GM12874 (cell line): ENCODE data around the gene NSDHL.

ENCODE experiments used
- CTCF ChIP-seq: IDR thresholded peaks from 2 replicates; pipeline ENCODE4 v1.5.1; 2011; ENCODE audit warnings: low read depth, mild to moderate bottlenecking, control low read depth, low read length, moderate library complexity; ENCODE audit not compliant: insufficient read depth

Gene NSDHL

DNA sequence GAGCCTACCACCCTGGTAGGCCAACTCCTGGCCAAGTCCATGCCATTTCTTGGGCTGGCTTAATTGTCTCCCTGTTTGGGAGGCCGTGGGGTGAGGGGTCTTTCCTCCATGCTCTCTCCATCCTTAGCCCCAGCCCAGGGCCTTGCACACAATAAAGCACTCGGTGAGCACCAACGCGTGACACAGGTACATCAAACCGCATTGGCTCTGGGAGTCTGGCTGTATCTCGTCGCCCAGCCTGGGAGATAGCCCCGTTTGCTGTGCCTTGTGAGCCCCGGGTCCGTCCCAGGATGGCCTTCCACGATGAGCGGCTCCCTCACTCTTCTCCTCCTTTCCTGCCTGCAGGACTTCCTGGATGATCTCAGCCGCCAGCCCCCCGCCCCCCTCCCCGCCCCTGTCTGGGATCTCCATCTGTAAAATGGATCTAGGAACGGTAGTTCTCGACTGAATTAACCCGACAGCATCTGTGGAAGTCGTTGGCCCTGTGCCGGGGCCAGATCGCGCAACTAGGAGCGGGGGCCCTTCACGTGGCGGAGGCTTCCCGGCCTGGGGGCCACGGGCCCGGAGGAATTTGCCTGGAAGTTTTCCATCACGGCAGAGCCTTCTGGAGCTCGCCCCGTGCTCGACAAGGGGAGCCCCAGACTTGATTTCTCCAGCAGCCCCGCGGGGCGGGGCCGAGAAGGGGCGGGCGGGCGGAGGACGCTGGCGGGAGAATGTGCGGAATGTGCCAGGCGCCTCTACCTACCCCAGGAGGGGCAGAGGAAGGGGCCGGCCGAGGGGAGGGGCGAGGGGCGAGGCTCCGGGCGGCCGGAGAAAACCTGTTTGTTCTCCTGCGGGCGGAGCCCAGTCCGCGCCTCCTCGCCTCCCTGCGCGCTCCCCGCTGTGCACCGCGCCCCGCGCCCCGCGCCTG, 66.6 kb downstream of the NSDHL start, which contains the start of gene ZNF185:
Gene ZNF185, plus strand, starts transcription at position 846 of the 910 bp plus-strand sequence. CDS start 16,423 bp downstream, outside the sequence.
- TF ChIP-seq CTCF: no peak

DNA sequence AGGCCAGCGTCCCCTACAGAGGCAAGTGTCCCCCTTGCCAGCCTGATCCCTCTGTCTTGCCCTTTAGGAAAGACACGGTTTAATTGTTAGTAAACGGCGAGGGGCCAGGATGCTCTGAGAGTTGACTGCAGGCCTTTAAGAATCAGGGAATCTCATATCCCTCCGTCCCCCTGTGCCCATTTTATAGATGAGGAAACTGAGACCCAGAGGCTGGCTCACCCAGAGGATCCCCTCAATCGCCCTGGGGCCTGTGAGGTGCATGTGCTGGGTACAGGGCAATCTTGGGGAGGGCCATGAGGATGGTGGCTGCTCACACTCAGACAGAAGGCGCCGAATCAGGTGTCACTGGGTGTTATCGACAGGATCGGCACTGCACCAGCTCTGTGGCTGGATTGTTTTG, 67.6 kb downstream of the NSDHL start:
- no peak for TF ChIP-seq CTCF

DNA sequence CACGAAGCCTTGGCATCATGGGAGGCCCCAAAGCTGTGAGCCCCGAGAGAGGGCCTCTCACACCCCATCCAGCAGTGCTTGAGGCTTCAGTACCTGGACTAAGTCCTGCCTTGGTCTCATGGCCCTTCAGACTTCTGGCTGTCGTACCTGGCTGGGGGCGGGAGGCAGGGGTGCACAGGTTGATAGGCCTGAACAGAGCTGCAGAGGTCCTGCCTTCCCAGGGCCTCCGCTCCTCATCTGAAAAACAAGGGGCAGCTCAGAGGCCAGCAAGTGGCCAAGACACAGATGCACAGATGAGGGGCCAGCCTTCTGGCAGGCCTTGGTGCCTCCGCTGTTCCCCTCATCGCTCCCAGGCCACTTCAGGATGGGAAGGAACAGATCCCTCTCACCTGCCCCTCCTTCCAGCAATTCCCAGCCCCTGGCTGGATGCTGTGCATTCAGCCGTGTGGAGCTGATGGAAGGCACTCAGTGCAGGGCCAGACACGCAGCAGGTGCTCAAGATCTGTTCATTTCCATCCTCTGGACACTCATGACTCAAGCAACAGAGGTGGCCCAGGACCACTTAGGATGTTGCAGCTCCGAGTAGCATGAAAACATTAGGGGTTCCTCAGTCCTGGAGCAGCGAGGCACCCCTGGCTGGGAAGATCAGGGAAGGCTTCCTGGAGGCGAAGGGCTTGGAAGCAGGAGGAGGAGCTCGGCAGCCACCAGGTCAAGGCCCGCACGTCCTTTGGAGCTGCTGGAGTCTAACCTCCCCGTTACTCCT, 68.4 kb downstream of the NSDHL start:
- TF ChIP-seq CTCF: no peak

GRCh38 chrX:152899874-152900719, 69.2 kb downstream of the NSDHL start:
- TF ChIP-seq CTCF: no peak

DNA sequence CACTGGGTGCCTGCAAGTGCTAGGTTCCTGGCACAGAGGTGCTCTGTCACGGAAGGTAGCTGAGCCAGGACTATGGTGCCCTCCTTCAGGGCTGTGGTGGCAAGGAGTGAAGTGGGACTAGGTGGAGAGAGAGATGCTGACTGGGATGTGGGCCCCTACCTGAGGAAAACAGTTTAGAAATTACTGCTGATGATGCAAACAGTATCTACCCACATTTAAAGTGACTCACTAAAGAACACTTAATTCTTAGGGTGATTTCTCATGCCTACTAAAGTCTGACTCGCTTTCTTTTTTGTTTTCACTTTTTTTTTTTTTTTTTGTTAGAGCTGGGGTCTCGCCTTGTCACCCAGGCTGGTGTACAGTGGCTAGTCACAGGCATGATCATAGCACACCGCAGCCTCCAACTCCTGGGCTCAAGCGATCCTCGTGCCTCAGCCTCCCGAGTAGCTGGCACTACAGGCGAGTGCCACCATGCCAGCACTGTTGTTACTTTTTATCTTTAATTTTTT, 70.1 kb downstream of the NSDHL start:
- TF ChIP-seq CTCF: no peak

DNA sequence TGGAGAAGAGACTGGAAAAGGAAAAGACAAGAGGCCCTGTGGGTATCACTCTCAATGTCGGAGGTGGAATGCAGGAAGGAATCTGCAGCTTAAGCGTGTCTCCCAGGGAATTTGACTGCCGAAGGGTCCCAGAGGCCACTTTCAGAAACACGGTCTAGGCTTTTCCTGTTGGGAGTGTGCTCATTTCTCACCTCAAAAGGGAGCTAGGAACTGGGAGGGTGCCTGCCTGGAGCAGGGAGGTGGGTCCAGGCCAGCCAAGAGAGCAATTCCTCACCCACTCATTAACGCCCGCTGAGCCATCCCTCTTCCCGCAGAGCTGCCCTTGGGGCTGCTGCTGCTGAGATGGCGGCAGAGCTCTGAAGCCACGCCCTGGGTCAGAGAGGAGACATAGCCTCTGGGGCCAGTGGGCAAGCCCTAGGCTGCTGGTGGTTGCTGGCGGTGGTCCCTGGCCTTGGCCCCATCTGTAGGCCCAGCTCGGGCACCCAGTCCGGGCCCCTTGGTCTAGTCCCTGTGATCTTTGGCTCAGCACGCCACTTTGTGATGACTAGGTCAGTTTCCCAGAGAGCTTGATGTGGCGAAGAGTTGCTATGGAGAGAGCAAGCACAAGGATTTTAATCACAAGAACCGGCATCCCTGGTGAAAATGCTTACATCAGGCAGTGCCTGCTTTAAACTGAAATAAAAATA, 71.1 kb downstream of the NSDHL start:
- TF ChIP-seq CTCF: no peak
